Cardiac fibroblast (primary cell): ENCODE data around the gene SLC4A11.
"Not testable (repeated sequence)": the region's sequence is repeated elsewhere in the genome, so short reads cannot be mapped to it uniquely, and the experiment has no call there.

ENCODE experiments used
- DNase-seq, 2 donors: peaks; one replicate each; pipeline versions ENCODE4 v3.0.0 to v3.0.0-alpha.2; 2010; ENCODE audit warnings: low read depth in 2 of 2
- H3K4me3 ChIP-seq, 2 donors: replicated peaks in 1 of 2; 1 replicate in 1 of 2; 2 replicates in 1 of 2; pipeline ENCODE4 v1.5.1; 2011; ENCODE audit warnings: low read depth in 2 of 2, low read length in 2 of 2, mild to moderate bottlenecking in 2 of 2, moderate library complexity in 1 of 2
- CTCF ChIP-seq: IDR thresholded peaks from one replicate; pipeline ENCODE4 v1.5.1; 2011; ENCODE audit warnings: low read depth, mild to moderate bottlenecking, low read length, inconsistent platforms

Gene SLC4A11

GRCh38 chr20:3193806-3194616, 45.0 kb downstream of the SLC4A11 start:
- H3K4me3 ChIP-seq = no peak overlapping the region
- no peak for DNase-seq
- no peak for TF ChIP-seq CTCF

GRCh38 chr20:3192226-3193015, 46.6 kb downstream of the SLC4A11 start:
- TF ChIP-seq CTCF = no peak
- no peak overlapping the region for H3K4me3 ChIP-seq
- no peak for DNase-seq

- no peak overlapping the region for H3K4me3 ChIP-seq
- TF ChIP-seq CTCF = no peak
- DNase-seq = no peak
These were observed 48.3 kb downstream of the SLC4A11 start for GRCh38 chr20:3190681-3191111.

- TF ChIP-seq CTCF = no peak
- DNase-seq = no peak
- H3K4me3 ChIP-seq = no peak overlapping the region
These were observed 49.3 kb downstream of the SLC4A11 start for GRCh38 chr20:3189561-3190131.

GRCh38 chr20:3188823-3189413, 50.1 kb downstream of the SLC4A11 start:
- H3K4me3 ChIP-seq = no peak overlapping the region
- no peak for DNase-seq
- no peak for TF ChIP-seq CTCF

GRCh38 chr20:3187861-3188260, 51.1 kb downstream of the SLC4A11 start:
- DNase-seq, H3K4me3 ChIP-seq: not testable (repeated sequence)
